ENCODE results near the gene LCP1.

The LCP1 gene

DNA sequence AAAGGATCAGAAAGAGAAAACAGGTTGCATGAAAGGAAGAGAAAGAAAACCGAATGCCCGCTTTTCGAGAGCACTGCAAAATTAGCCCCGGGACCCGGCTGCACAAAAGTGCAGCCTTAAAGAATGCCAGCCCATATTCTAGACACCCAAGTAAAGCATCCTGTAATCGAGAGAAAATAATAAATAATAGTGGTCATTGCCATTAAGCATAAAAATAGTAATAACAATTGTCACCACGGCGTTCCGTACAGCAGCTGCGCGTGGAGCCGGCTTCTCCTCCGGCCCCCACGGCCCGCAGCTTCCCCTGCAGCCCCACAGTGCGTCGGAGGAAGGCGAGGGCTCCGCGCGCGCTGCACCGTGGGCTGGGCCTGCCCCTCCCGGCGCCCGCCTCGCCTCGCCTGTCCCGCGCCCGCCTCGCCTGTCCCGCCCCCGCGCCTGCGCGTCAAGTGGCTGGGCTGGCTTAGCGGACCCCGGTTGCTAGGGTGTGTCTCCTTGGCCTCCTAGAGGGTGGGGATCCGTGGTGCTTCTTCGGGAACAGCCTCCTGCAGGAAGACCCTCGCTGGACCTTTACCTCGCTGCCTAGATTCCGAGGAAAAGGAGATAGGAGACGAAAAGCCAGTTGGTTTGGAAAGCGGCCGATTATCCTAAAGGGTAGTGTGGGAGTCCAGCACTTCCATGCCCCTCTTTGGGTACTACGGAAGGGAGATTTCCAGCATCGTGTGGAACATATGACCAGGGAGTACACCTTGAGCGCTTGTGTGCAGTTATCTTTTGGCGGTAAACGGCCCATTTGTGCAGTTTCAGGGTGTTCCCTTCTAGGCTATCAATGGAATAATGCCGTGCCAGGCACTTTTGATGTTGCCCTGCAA is 29.7 kb upstream of the LCP1 start, which contains the start of gene LRRC63 (continued):
- TF ChIP-seq, protein P1, sequence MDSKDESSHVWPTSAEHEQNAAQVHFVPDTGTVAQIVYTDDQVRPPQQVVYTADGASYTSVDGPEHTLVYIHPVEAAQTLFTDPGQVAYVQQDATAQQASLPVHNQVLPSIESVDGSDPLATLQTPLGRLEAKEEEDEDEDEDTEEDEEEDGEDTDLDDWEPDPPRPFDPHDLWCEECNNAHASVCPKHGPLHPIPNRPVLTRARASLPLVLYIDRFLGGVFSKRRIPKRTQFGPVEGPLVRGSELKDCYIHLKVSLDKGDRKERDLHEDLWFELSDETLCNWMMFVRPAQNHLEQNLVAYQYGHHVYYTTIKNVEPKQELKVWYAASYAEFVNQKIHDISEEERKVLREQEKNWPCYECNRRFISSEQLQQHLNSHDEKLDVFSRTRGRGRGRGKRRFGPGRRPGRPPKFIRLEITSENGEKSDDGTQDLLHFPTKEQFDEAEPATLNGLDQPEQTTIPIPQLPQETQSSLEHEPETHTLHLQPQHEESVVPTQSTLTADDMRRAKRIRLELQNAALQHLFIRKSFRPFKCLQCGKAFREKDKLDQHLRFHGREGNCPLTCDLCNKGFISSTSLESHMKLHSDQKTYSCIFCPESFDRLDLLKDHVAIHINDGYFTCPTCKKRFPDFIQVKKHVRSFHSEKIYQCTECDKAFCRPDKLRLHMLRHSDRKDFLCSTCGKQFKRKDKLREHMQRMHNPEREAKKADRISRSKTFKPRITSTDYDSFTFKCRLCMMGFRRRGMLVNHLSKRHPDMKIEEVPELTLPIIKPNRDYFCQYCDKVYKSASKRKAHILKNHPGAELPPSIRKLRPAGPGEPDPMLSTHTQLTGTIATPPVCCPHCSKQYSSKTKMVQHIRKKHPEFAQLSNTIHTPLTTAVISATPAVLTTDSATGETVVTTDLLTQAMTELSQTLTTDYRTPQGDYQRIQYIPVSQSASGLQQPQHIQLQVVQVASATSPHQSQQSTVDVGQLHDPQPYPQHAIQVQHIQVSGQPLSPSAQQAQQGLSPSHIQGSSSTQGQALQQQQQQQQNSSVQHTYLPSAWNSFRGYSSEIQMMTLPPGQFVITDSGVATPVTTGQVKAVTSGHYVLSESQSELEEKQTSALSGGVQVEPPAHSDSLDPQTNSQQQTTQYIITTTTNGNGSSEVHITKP (tag by site-specific recombination; IDR thresholded peaks at IDR 0.05) = peak; percentile 48; the same call in 1 of the 2 replicates
- TF ChIP-seq IKZF3 (tag by site-specific recombination; IDR thresholded peaks at IDR 0.05) = peak; percentile 68
- peak; percentile 95 for TF ChIP-seq ZNF335 (tag by site-specific recombination; conservative IDR thresholded peaks at IDR 0.05)
- TF ChIP-seq, protein P2, sequence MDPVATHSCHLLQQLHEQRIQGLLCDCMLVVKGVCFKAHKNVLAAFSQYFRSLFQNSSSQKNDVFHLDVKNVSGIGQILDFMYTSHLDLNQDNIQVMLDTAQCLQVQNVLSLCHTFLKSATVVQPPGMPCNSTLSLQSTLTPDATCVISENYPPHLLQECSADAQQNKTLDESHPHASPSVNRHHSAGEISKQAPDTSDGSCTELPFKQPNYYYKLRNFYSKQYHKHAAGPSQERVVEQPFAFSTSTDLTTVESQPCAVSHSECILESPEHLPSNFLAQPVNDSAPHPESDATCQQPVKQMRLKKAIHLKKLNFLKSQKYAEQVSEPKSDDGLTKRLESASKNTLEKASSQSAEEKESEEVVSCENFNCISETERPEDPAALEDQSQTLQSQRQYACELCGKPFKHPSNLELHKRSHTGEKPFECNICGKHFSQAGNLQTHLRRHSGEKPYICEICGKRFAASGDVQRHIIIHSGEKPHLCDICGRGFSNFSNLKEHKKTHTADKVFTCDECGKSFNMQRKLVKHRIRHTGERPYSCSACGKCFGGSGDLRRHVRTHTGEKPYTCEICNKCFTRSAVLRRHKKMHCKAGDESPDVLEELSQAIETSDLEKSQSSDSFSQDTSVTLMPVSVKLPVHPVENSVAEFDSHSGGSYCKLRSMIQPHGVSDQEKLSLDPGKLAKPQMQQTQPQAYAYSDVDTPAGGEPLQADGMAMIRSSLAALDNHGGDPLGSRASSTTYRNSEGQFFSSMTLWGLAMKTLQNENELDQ (tag by site-specific recombination; IDR thresholded peaks at IDR 0.05; ENCODE audit: low read depth) = no peak
- TF ChIP-seq ZNF221 (tag by site-specific recombination; IDR thresholded peaks at IDR 0.05; ENCODE audit: borderline replicate concordance) = no peak
- TF ChIP-seq, protein P3, sequence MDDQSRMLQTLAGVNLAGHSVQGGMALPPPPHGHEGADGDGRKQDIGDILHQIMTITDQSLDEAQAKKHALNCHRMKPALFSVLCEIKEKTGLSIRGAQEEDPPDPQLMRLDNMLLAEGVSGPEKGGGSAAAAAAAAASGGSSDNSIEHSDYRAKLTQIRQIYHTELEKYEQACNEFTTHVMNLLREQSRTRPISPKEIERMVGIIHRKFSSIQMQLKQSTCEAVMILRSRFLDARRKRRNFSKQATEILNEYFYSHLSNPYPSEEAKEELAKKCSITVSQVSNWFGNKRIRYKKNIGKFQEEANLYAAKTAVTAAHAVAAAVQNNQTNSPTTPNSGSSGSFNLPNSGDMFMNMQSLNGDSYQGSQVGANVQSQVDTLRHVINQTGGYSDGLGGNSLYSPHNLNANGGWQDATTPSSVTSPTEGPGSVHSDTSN (CRISPR knock-in tag; IDR thresholded peaks at IDR 0.05) = peak; percentile 83; the same call in 1 of the 2 replicates
- TF ChIP-seq, protein P4, sequence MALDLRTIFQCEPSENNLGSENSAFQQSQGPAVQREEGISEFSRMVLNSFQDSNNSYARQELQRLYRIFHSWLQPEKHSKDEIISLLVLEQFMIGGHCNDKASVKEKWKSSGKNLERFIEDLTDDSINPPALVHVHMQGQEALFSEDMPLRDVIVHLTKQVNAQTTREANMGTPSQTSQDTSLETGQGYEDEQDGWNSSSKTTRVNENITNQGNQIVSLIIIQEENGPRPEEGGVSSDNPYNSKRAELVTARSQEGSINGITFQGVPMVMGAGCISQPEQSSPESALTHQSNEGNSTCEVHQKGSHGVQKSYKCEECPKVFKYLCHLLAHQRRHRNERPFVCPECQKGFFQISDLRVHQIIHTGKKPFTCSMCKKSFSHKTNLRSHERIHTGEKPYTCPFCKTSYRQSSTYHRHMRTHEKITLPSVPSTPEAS (tag by site-specific recombination; IDR thresholded peaks at IDR 0.05) = 0 out of 2 replicates have a peak, but pooled peaks have one; percentile 21
- peak; percentile 49; the same call in 1 of the 2 replicates for TF ChIP-seq KLF9 (tag by site-specific recombination; IDR thresholded peaks at IDR 0.05; ENCODE audit: low read depth)
- TF ChIP-seq, protein P5, sequence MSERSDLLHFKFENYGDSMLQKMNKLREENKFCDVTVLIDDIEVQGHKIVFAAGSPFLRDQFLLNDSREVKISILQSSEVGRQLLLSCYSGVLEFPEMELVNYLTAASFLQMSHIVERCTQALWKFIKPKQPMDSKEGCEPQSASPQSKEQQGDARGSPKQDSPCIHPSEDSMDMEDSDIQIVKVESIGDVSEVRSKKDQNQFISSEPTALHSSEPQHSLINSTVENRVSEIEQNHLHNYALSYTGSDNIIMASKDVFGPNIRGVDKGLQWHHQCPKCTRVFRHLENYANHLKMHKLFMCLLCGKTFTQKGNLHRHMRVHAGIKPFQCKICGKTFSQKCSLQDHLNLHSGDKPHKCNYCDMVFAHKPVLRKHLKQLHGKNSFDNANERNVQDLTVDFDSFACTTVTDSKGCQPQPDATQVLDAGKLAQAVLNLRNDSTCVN (tag by site-specific recombination; optimal IDR thresholded peaks at IDR 0.05) = peak; percentile 60
- TF ChIP-seq ZBTB8A (tag by site-specific recombination; IDR thresholded peaks at IDR 0.05) = peak; percentile 94
- TF ChIP-seq HOXC10 (CRISPR knock-in tag; IDR thresholded peaks at IDR 0.05) = 0 out of 2 replicates have a peak, but pooled peaks have one; percentile 48
- TF ChIP-seq YY1 (tag by site-specific recombination; IDR thresholded peaks at IDR 0.05) = peak; percentile 34; the same call in 1 of the 2 replicates
- peak; percentile 99 for TF ChIP-seq ZNF777 (tag by site-specific recombination; IDR thresholded peaks at IDR 0.05; ENCODE audit: borderline replicate concordance)
- TF ChIP-seq KLF1 (tag by site-specific recombination; IDR thresholded peaks at IDR 0.05) = 0 out of 2 replicates have a peak, but pooled peaks have one; percentile 50
- TF ChIP-seq ZBTB17 (tag by site-specific recombination; IDR thresholded peaks at IDR 0.05) = 0 out of 2 replicates have a peak, but pooled peaks have one; percentile 3
- TF ChIP-seq, protein P6, sequence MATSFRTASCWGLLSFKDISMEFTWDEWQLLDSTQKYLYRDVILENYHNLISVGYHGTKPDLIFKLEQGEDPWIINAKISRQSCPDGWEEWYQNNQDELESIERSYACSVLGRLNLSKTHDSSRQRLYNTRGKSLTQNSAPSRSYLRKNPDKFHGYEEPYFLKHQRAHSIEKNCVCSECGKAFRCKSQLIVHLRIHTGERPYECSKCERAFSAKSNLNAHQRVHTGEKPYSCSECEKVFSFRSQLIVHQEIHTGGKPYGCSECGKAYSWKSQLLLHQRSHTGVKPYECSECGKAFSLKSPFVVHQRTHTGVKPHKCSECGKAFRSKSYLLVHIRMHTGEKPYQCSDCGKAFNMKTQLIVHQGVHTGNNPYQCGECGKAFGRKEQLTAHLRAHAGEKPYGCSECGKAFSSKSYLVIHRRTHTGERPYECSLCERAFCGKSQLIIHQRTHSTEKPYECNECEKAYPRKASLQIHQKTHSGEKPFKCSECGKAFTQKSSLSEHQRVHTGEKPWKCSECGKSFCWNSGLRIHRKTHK (tag by site-specific recombination; IDR thresholded peaks at IDR 0.05) = no peak
- peak; percentile 52 for TF ChIP-seq ZNF660 (tag by site-specific recombination; IDR thresholded peaks at IDR 0.05)
- 0 out of 2 replicates have a peak, but pooled peaks have one; percentile 39 for TF ChIP-seq ZNF76 (tag by site-specific recombination; IDR thresholded peaks at IDR 0.05; ENCODE audit: borderline replicate concordance, low read depth)
- TF ChIP-seq KLF10 (tag by site-specific recombination; IDR thresholded peaks at IDR 0.05) = peak; percentile 66; the same call in 1 of the 2 replicates
- 0 out of 2 replicates have a peak, but pooled peaks have one; percentile 6 for TF ChIP-seq SP7 (tag by site-specific recombination; IDR thresholded peaks at IDR 0.05)
- TF ChIP-seq ZNF394 (tag by site-specific recombination; IDR thresholded peaks at IDR 0.05; ENCODE audit: borderline replicate concordance) = peak; percentile 29; the same call in 1 of the 2 replicates
- TF ChIP-seq, protein P7, sequence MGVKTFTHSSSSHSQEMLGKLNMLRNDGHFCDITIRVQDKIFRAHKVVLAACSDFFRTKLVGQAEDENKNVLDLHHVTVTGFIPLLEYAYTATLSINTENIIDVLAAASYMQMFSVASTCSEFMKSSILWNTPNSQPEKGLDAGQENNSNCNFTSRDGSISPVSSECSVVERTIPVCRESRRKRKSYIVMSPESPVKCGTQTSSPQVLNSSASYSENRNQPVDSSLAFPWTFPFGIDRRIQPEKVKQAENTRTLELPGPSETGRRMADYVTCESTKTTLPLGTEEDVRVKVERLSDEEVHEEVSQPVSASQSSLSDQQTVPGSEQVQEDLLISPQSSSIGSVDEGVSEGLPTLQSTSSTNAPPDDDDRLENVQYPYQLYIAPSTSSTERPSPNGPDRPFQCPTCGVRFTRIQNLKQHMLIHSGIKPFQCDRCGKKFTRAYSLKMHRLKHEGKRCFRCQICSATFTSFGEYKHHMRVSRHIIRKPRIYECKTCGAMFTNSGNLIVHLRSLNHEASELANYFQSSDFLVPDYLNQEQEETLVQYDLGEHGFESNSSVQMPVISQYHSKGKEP (tag by site-specific recombination; IDR thresholded peaks at IDR 0.05) = peak; percentile 48; the same call in 1 of the 2 replicates
- TF ChIP-seq GLIS1 (tag by site-specific recombination; IDR thresholded peaks at IDR 0.05) = peak; percentile 23; the same call in 1 of the 2 replicates
- TF ChIP-seq ZNF629 (tag by site-specific recombination; IDR thresholded peaks at IDR 0.05) = 0 out of 2 replicates have a peak, but pooled peaks have one; percentile 5
